Stimulated activated CD8-positive, alpha-beta memory T cell treated with anti-CD3 and anti-CD28 coated beads, Interleukin-2, amount 100 ng/mL, for 1 hour (primary cell): Measurements from ENCODE around the gene ZNF792.
"Not testable (repeated sequence)": the region's sequence is repeated elsewhere in the genome, so short reads cannot be mapped to it uniquely, and the experiment has no call there.

Experiments
- DNase-seq, 2 donors: peaks; one replicate each; pipeline ENCODE4 v3.0.0-alpha.2; 2020; ENCODE audit warnings: low read depth in 2 of 2

ZNF792 gene

DNA sequence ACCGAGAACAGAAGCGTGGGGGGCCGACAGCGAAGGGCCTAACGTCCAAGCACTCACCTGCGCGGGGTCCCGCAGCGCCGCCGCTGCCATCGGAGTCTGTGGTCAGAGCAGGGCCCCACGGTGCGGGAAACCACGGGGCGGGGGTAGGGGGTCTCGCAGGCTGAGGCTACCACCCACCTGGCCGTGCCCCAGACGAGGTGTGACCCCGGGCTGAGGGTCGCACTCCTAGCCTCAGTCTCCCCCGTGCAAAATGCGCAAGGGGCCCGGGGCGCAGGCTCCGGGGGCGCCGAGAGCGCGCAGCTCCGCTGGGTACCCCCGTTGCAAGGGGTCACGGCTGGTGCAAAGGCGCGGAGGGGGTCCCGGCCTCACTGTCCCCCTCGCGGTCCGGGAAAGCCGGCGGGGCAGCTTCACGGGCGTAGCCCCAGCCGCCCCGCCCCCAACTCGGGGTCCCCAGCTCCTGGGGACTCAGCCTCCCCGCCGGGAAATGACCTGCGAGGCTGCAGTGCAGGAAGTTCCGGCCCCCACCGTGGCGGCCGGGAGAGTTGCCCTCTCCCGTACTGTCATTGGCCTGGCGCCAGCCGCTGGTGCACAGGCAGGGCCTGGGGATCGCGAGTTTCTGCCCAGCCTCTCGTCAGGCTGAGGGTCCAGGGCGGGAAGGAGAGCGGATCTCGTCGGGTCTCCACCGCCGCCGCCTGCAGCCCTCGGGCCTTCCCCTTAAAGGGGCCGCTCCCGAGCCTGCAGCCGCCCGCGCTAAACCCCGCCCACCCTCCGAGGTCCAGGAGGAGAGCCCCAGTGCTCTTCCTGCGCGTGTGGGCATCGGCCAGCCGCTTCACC, at the start of gene ZNF792:
TSS of gene ZNF792 (minus strand) at position 657 of the 834 bp plus-strand sequence. CDS start at position 90, 567 bp downstream.
- peak in 1 of 2 donors; percentile 21 for DNase-seq

GRCh38 chr19:35013041-35013819, 49.2 kb upstream of the ZNF792 start:
- DNase-seq = peak; percentile 65 to 66

DNA sequence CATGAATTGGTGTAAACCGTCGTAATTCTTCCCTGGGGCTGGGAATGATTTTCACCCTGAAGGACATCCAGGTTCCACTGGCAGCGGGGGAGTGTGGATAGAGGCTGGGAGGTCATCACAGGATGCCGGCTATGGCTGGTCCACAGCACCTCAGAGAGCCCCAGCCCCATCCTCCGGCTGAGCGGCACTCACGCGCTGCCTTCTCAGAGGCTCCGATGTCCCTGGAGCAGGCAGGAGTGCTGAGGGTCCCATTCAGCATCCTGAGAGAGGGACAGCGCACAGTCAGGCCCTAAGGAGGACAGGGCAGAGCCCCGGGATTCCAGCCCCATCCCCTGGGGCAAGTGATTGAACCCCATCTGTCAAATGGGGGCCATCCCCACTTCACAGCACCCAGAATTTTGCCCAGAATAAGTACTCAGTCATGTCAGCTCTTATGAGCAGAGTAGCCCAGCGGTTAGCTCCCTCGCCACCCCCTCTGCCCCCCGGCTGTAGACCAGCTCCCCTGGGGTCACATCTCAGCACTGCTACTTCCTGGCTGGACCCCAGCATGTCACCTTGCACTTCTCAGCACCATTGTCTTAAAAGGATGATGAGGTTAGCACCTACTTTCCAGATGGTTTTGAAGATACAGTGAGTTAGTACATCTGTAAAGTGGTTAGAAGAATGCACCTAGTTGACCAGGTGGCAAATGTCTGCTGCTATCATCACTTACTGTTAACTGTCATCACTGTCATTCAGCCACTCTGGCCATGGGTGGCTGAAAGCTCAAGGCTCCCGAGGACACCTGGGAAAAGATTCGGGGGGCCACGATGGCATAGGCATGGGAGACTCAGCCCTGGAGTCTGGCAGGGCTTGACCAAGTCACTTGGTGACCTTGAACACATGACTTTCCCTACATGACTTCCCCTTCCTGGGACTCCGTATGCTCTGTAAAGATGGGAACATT, 48.0 kb upstream of the ZNF792 start:
- DNase-seq = no peak

DNA sequence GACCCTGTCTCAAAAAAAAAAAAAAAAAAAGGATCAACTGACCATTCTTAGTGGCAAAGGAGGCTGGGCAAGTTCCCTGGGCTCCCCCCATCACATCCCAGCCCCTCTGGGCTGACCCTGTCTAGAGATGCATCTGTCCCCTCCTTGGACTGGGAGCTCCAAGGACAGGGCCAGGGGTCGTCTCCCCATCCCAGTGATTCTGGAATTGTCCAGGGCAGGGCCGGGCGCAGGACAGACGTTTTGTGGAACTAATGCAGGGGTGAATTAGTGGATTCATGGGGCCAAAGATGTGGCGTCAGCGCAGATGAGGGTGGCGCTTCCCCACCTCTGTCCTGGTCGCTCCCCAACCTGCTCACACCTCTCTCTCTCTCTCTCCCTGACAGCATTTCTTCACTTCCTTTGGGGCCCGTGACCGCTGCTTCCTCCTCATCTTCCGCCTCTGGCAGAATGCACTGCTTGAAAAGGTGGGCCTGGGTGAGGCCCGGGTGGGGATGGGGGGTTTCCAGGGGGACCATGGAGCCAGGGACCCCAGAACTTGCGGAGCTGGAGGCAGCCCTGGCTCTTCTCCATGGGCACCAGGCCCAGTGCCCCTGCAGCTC, 47.2 kb upstream of the ZNF792 start:
- no peak for DNase-seq

- DNase-seq = no peak
Observed at GRCh38 chr19:35009424-35010415, 45.7 kb upstream of the ZNF792 start.

GRCh38 chr19:35008891-35009341, 44.9 kb upstream of the ZNF792 start:
- no peak for DNase-seq

DNA sequence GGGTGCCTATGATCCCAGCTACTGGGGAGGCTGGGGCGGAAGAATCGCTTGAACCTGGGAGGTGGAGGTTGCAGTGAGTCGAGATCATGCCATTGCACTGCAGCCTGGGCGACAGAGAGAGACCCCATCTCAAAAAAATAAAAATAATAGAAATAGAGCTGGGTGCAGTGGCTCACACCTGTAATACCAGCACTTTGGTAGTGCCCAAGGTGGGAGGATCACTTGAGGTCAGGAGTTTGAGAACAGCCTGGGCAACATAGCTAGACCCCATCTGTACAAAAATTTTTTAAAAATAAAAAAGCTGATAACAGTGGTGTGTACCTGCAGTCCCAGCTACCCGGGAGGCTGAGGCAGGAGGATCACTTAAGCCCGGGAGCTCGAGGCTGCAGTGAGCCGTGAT, 43.4 kb upstream of the ZNF792 start:
- DNase-seq = not testable (repeated sequence)

DNA sequence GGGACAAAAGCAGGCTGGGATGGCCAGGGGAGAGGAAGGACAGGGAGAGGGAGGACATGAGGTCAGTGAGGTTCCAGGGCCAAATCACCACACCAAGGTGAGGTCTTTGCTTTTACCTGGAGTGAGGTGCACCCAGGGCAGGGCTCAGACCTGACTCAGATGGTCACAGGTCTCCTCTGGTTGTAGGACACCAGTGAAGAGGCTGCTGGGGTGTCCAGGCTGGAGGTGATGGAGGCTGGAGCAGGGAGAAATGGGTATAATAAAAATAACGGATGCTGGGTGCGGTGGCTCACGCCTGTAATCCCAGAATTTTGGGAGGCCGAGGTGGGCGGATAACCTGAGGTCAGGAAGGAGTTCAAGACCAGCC, 43.0 kb upstream of the ZNF792 start:
- DNase-seq = no peak

DNA sequence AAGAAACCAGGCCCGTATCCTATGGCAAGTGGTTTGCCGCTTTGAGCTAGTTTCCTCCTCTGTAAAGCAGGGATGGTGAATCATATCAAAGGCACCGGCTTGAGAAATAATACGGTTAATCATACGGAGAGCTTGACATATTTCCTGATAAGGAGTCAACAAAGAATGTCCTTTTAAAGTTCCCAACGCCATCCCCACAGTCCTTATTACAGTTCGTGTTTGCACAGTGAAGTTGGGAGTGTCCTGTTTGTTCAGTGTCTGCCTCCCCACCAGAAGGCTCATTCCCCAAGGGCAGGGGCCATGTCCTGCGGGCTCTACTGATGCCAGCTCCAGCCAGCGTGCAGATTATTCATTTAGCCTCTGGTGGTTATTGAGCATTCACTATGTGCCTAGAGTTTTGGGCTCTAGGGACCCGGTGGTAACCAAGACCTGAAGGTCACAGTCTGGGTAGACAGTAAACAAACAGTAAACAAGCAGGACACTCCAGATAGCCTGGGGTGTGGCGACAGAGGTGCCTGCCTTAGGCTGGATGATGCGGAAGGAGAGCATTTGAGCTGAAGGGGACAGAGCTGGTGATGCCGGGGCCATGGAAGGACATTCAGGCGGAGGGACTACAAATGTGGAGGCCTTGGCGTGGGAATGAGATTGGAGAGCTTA, 42.4 kb upstream of the ZNF792 start:
- DNase-seq = no peak

GRCh38 chr19:35006007-35006341, 41.9 kb upstream of the ZNF792 start:
- DNase-seq = not testable (repeated sequence)

DNA sequence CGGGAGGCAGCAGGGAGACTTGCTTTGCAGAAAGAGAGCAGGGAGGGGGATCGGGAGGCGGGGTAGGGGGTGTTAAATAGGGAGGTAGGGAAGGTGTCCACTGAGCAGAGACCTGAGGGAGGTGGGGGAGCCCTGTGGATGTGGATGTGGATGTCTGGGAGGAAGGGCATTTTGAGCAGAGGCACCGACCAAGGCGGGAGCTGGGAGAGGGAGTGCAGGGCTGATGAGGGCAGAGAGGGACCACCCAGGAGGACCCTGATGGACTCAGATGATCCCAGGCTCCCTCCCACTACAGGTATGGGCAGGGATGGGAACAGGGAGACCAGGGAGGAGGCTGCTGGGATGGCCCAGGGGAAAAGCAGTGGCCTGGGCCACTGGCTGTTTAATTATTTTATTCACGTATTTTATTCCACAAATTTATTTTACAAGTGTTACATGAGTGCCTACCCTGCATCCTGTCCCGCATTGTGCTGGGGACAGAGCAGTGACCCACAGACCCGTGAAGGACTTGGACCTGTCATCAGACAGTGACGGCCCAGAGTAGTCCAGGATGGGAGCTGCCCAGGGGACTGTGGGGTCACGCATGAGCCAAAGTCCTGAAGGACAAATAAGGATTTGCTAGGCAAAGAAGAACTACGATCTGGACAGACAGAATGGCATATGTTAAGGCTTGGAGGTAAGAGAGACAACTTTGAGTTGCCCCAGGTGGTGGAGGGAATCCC, 41.4 kb upstream of the ZNF792 start:
- no peak for DNase-seq

DNA sequence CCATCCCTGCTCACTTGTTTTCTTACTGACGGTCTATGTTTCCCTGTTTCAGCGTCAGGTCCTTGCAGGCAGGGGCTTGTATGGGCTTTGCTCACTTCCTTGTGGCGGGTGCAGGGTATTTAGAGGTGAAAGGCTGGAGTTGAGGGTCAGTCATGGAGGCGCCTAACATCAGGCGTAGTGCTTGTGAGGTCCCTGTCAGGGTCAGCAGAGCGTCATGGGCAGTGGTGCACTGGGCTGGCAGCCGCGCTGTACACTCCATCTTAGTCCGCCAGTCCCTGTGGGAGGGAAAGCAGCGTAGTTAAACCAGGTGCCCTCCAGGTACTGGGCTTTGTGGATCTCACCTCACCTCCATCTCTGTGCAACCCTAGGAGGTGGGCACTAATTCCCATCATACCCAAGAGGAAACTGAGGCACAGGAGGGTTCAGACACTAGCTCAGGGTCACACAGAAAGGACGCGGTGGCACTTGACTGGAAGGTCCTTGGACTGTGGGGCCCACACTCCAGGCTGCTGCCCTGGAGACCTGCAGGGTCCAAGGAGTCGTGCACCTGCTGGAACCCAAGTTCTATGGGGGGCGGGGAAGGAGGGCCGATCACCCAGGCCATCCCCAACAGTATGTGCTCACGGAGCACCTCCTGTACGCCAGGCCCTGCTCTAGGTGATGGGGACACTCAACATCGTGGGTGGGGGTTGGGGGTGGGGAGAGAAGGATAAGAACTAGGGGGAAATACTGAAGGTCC, 40.7 kb upstream of the ZNF792 start:
- DNase-seq = no peak

DNA sequence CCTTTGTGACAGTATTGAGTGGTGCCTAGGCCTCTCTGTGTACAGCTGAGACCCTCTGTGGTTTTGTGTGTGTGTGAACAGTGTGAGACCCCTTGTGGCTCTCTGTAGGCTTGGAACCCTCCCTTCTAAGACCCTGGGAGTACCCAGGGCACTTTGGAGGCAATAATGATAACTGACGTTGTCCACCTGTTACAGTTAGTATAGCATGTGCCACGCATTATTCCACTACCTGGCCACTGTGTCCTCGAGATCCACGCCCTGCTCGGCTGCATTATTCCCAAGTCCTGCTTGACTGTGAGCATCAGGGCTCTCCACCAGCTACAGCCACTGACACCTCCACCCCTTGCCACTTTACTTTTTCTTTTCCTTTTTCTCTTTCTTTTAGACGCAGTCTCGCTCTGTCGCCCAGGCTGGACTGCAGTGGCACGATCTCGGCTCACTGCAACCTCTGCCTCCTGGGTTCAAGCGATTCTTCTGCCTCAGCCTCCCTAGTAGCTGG, 38.1 kb upstream of the ZNF792 start:
- no peak for DNase-seq

DNA sequence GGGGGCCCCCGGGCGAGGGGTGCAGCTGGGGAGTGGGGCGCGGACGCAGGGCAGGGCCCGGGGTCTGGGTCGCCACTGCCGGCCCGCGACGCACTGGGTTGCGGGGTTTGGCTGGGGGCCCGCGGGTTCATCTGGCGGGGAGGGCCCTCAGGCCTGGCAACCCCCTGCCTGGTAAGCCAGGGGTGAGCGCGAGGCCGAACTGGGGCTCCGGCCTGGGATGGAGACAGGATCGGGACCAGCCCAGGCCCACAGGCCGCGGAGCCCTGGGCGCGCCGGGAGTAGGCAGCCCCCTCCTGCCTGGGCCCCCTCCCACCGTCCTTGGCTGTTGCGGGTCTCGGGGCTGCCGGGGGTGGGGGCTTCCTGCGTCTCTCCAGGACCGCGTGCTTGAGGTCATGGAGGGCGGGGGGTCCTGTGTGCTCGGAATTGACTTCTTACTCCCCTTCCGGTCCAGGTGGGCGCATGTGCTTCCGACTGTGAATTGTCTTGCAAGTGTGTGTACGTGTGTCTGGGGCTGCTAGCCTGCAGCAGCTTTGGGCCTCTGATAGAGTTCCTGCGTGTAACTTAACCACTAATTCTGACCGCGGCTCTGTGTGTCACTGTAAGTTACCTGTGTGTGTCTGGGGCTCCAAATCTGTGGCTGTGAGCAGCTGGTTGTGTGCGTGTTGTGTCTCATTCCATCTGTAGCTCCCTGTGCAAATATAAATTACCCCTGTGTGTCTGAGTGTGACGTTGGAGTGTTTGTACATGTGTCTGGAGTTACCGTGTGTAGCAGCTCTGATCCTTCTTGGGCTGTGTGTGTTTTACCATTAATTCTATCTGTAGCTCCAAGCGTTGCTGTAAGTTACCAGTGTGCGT, 36.8 kb upstream of the ZNF792 start:
- DNase-seq = peak in 1 of 2 donors; percentile 19

- no peak for DNase-seq
Observed at GRCh38 chr19:35000338-35000646, 36.3 kb upstream of the ZNF792 start.

DNA sequence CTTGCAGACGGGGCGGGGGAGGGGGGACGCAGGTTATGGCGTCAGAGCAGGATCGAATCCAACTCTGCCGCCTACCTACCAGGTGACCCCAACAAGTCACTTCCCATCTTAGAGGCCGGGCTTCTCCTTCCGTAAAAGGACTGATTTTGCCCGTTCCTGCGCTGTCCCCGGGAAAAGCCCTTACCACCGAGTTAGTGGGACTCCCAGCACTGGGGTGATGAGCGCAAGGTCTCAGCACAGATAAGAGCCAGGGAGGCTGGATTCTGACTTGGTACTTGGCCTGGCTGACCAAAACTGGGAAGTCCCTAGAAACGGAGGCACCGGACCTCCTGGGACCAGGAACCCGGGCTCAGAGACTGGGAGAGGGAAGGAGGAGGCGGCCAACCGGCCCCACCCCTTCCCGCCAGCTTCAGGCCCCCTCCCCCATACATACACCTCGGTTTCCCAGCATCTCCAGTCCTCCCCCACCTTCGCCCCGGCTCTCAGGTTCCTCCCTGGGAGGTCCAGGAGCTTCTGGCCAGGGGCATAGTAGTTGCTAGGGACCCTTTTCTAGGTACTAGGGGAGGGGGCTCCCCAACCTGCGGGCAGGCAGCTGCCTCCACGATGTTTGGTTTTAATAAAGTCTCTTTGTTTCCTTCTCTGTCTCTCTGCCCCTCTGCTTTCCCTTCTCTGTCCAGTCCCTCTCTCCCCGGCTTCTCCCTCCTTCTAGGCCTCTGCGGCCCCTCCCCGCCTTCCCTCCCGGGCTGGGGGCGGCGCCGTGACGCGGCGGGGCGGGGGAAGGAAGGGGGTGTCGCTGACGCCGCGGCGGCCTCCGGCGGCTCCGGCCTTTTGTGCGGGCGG, 35.7 kb upstream of the ZNF792 start, which contains the start of gene GRAMD1A:
TSS of gene GRAMD1A (plus strand) at position 826 of the 840 bp plus-strand sequence. CDS start 156 bp downstream, outside the sequence.
- DNase-seq = peak in 1 of 2 donors; percentile 60
